DMS153 treated with DMSO at 0.1 percent for 48 hours (cell line): ENCODE measurements around the gene GZMB.
A peak's percentile ranks its signal among the peaks of the same experiment; 100 is the strongest.
"Not testable (repeated sequence)": the region's sequence is repeated elsewhere in the genome, so short reads cannot be mapped to it uniquely, and the experiment has no call there.

ENCODE experiments used
- DNase-seq: peaks from one replicate; lab custom pipeline; 2025; ENCODE audit not compliant: unreplicated experiment; lab: John Stamatoyannopoulos, UW

GZMB gene

DNA sequence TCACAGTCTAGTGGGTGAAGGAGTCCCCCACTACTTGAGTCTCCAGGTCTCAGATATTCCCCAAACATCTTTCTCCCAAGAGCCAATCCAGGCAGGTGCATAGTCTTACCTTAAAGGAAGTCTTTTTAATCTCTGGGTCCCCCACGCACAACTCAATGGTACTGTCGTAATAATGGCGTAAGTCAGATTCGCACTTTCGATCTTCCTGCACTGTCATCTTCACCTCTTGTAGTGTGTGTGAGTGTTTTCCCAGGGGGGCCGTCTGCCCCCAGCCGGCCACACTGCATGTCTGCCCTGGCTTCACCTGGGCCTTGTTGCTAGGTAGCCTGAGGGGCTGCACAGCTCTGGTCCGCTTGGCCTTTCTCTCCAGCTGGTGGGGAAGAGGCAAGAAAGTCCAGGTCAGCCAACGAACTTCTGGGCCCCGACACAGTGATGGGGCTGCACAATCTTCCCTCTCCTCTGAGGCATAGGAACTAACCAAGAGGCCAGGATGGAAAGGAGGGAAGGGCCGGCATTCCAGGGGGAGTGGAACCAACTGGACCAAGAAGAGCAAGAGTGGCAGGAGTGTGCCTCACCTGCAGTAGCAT is 2.1 kb downstream of the GZMB start:
- no peak for DNase-seq

DNA sequence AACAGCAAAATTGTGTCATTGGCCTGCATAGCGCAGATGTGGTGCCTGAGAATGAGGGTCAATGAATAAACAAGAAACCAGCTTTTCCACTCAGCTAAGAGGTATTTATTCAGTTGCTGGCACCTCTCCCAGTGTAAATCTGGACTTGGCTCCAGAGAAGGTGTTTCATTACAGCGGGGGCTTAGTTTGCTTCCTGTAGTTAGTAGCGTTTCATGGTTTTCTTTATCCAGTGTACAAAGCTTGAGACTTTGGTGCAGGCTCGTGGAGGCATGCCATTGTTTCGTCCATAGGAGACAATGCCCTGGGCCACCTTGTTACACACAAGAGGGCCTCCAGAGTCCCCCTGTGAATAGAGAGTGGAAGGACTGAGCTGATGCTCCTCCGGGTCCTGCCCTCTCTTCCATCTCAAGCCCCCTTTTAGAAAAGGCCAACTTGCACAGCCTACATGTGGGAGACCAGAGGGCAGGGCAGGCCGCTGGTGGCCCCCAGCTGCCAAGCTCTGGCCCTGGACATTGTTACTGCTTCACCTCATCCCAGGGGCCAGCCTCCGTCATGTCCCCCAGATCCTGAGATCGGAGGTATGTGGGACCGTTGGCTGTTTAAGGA is 3.0 kb downstream of the GZMB start:
- DNase-seq = peak; percentile 82

DNA sequence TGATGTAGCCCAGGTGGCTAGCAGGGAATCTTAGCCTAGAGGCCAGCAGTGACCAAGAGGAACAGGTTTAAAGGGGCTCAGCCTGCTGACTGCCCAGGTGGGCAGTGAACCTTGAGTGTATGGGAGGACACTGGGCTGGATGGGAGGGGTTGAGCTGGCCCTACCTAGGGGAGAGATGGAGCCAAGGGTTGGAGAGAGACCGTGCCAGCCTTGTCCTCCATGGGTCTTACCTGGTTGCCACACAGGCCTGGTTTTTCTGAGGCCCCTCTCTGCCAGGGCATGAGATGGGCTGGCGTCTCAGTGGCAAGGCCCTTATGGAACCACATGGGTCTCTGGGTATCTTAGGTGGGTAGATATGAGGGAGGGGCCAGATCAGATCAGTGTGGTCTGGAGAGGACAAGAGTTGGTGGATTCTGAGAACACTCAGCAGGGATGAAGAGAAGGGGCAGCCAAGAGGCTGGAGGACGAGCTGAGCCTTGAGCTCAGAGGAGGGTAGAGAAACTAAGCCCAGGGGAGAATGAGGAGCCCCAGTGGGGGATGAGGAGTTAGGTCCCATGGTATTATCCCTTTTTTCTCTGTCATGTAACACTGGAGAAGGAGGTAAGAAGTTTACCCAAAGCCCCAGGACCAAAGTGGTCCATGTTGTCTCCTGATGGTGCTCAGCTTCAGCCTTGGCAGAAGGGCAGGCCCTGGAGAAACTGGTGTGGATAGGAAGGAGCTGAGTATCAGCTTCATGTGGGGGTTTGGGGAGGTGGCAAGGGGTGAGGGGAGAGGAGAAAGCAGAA is 3.7 kb downstream of the GZMB start:
- DNase-seq = no peak

DNA sequence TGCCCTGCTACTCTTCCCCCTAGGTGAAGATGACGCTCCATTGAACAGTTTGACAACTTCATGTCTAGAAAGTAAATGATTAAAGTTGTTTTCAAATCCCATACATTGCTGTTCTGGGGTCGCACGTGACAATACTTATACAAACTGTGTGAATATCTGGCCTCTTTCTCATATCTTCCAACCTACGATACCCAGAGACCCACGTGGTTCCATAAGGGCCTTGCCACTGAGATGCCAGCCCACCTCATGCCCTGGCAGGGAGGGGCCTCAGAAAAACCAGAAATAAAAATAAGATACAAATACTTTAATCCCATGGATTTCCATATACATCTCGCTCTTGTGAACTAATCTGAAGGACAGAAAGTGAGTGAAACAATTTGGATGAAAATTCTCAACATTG is 4.5 kb downstream of the GZMB start:
- no peak for DNase-seq

DNA sequence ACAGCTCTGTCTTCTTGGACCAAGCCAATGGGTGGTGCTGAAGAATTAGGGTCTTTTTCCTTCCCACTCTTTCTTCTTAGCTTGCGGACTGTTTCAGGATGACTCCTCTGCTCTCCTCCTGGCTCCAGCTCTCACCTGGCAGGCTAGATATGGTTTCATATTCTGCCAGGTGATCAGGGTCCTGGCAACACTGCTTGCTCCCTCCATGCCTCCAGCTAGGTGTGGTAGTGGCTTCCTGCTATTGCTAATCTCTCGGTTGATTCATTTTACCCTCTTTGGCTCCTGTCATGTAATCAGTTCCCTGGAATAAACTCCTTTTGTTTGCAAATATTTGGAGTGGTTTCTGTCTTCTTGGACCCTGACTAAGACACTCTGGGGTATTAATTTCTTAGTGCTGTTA is 20.2 kb downstream of the GZMB start:
- DNase-seq = no peak

DNA sequence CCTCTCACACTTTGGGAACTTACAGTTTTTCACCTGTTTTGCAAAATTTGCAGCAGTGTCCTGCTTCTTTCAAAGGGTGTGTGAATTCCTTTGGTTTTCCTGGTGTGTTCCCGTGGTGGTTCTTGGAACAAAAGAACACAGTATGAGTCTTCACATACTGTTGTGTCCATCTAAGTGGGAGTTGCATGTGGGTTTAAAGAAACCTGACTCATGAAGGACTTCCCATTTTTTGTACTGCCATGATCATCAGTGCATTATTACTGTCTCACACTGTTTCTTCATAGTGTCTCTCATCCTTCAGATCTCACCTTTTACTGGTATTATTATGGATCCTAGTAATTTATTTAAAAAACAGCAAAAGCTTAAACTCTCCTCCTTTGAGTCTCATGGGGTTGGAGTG is 20.7 kb downstream of the GZMB start:
- DNase-seq = no peak

DNA sequence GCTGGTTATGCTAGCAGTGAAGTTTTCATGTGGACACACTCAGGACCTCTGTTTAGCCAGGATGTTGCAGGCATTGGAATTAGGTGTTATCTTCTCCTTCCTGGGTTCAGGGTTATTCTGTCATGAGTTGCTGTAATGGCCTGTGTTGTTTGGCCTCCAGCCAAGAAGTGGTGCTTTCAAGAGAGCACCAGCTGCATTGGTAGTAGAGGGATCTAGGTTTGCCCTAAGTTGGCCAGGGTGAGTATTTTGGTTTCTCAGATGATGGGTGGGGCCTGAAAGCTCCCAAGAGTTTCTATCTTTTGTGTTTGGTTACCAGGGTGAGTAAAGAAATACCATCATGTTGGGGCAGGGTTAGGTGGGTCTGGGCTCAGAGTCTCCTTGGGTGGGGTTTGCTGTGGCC is 21.8 kb downstream of the GZMB start:
- DNase-seq = no peak

DNA sequence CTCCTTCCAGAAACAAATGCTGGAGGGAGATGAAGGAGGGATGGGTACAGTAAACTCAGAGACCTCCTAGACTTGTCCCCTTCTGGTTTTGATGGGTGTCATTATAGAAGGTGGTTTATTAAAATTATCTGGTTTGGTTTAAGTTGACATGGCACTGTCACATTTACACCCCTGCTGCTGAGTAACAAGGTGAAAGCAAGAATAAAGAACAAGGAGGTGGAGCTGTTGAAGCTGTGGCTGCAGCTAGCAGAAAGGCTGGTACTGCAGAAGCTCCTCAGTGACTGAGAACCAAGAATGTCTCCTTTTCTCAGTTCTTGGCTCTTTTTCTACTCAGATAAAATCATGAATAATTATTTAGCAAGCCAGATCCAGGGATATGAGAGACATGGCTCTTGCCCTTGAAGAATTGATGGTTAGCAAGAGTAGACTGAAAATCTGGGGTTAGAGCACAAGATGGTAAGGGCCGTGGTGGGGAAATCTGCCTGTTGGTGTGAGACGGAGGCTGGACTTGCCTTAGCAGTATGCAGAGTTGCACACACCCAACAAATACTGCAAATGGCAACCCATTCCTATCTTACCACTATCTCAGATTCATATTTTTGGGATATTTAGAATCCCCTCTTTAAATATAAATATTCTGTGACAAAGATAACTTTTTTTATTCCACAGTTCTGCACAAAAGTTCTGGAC is 24.2 kb downstream of the GZMB start, which contains the start of gene GZMH:
GZMH (minus strand) TSS at position 31 of the 690 bp plus-strand sequence. CDS start 72 bp downstream, outside the sequence.
- DNase-seq = no peak

DNA sequence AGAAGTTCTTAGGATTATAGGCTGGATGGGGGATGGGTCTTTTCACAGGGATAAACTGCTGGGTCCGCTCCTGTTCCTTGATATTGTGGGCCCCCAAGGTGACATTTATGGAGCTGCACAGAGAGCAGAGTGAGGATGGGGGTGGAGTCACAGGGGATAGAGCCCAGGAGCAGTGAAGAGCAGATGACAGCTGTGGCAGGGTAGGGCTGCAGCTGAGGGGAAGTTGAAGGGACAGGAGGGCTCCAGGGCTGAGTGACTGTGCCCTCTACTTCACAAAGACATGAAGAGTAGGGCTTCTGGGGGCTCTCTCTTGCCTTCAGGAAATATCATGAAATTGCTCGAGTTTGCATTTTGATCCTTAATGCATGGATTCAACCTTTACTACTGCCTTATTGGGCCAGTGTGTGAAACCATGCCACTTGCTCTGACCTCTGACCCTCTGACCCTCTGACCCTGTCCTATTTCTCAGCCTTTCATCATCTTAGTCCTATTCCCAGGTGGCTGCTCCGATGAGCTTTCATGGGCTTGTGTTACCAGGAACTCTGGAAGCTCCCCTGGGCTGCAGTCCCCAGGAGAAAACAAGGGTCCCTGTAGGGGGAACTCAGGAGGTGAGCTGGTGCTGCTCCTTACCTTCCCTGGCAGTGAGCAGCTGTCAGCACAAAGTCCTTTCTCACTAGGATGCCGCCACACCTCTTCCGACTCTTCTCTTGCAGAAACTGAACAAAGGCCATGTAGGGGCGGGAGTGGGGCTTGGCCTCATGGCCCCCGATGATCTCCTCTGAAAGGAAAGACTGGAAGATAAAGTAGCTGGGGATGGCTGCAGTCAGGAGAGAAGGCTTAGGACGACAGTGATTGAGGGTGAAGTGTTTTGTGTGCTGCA is 26.1 kb downstream of the GZMB start:
- no peak for DNase-seq

DNA sequence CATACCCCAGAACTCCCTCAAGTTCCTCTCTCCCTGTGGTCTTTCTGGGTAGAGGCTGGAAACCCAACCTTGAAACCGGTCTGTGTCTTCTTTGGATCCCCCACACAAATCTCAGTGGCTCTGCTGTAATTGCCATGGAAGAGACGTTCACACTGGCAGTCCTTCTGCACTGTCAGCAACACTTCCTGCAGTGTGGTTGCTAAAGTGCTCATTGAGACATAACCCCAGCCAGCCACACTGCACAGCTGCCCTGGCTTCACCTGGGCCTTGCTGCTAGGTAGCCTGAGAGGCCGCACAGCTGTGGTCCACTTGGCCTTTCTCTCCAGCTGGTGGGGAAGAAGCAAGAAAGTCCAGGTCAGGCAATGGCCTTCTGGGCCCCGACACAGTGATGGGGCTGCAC is 26.9 kb downstream of the GZMB start:
- no peak for DNase-seq

DNA sequence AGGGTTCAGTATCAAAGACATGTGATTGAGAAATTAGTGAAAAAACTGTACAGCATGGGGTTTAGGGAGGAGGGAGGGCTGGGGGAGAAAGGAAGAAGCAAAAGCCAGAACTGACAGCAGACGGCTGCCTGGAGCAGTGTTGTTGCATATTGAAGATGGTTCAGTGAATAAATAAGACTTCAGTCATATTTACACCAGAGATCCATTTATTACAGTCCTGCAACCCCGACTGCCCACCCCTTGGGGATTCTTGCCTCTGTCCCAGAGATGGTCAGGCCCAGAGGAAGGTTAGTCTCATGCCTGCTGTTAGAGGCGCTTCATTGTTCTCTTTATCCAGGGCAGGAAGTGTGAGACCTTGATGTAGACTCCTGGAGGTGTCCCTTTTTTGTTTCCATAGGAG is 27.7 kb downstream of the GZMB start:
- no peak for DNase-seq

DNA sequence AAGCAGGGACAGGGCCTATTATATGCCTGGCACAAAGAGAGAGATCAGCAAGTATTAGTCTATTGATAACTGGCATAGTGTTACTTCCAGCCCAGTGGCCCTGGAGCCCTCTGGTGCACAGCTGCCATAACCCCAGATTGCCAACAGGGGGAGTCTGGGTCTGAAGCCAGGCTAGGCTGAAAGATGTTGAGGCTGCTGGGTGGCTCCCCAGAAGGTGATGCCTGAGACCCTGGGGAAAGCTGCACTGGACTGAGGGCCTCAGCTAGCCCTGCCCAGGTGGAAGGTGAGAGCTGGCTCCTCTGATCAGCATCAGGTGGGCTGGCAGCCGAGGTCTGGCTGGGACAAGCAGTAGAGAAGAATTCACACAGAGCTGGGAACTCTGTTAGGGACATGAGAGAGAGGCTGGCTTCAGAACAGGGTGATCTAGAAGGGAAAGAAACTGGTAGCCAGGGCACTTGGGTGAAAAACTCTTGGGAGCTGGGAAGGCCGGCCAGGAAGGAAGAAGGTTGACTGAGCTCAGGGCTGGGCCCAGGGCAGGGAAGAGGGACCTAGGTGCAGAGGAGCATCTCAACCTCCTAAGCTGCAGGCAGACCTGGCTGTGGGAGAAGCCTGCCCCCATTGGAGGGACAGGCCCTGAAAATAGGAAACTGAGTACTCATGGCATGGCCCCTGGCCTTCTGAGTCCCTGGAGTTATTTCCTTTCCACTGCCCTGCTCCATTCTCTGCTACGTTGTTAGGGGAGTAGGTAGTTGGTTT is 28.4 kb downstream of the GZMB start:
- DNase-seq = no peak

DNA sequence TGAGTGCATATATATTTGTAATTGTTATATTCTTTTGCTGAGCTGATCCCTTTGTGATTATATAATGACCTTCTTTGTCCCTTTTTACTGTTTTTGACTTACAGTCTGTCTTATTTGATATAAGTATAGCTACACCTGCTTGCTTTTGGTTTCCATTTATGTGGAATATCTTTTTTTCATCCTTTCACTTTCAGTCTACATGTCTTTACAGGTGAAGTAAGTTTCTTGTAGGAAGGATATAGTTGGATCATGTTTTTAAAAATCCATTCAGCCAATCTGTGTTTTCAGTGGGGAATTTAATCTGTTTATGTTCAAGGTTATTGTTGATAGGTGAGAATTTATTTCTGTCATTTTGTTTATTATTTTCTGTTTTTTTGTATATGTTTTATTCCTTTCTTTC is 36.6 kb downstream of the GZMB start:
- DNase-seq = no peak

DNA sequence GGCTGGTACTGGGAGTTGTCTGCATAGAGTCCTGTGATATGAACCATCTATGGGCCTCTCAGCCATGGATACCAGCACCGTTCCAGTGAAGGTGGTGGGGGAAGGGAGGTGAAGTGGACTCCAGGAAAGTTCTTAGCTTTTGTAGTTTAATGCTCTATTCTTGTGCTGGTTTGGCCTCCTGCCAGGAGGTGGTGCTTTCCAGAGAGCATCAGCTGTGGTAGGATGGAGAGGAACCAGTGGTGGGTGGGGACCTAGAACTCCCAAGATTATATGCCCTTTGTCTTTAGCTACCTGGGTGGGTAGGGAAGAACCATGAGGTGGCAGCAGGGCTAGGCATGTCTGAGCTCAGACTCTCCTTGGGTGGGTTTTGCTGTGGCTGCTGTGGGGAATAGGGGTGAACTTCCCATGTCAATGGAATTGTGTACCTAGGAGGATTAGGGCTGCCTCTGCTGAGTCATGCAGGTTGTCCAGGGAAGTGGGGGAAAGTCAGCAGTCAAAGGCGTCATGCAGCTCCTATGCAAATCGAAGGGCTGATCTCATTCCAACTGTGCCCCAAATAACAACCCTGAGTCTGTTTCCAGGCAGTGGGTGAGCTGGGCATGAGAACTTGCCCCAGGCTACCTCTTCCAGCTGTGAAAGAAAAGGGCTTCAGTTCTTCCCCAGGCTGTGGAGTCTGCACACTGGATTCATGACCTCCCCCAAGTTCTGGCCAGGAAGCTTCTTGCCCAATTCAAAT is 38.7 kb downstream of the GZMB start:
- DNase-seq = no peak

DNA sequence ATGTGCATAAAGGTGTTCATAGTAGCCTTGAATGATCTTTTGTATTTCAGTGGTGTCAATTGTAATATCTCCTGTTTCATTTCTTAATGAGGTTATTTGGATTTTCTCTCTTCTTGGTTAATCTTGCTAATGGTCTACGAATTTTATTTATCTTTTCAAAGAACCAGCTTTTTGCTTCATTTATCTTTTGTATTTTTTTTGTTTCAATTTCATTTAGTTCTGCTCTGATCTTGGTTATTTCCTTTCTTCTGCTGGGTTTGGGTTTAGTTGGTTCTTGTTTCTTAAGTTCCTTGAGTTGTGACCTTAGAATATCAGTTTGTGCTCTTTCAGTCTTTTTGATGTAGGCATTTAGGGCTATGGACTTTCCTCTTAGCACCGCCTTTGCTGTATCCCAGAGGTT is 43.0 kb downstream of the GZMB start:
- DNase-seq = not testable (repeated sequence)

DNA sequence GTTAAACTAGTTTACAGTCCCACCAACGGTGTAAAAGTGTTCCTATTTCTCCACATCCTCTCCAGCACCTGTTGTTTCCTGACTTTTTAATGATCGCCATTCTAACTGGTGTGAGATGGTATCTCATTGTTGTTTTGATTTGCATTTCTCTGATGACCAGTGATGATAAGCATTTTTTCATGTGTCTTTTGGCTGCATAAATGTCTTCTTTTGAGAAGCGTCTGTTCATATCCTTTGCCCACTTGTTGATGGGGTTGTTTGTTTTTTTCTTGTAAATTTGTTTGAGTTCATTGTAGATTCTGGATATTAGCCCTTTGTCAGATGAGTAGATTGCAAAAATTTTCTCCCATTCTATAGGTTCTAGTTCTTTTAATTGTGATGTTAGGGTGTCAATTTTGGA is 49.6 kb downstream of the GZMB start:
- not testable (repeated sequence) for DNase-seq
